ENCODE data around the gene RAF1. TPM values are rescaled to one million over a fixed set of nuclear protein-coding genes. Genes with fewer than 3 reads are reported as not detected.

The RAF1 gene
- total RNA-seq, 4 donors from 2014 or later, result 121 to 133 (median 126) TPM

DNA sequence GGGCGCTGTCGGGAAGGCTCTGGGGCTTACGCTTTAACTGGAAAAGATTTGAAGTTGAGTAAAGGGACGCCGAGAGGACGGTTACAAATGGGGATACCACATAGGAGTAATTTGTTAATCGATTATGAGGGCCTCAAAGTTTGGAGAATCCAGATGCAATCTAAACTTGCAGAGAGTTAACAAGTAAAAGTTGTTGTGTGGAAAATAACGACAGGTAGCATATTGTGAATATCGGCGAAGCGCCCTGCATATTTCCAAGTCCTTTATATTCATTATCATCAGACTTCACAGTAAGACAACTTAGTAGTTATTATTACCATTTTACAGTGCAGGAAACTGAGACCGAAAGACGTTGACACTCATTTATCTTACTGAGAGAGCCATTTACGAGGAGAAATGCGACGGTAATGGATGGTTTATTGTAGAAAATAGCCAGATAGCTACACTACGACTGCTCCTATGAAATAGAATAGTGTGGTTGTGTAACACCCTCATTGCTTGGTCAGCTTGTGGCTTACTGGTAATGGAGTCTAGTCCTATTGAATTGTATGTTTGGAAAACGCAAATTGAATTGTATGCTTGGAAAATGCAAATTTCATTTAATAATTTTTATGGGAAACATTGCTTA lies 106.3 kb downstream of the RAF1 start:
- peak overlapping the region; percentile 90 to 95 (median 94) for H3K27ac ChIP-seq
- H3K4me1 ChIP-seq, result peaks cover 0 to 52% (median 2%) of the 10 kb centered on the region in 4 donors

DNA sequence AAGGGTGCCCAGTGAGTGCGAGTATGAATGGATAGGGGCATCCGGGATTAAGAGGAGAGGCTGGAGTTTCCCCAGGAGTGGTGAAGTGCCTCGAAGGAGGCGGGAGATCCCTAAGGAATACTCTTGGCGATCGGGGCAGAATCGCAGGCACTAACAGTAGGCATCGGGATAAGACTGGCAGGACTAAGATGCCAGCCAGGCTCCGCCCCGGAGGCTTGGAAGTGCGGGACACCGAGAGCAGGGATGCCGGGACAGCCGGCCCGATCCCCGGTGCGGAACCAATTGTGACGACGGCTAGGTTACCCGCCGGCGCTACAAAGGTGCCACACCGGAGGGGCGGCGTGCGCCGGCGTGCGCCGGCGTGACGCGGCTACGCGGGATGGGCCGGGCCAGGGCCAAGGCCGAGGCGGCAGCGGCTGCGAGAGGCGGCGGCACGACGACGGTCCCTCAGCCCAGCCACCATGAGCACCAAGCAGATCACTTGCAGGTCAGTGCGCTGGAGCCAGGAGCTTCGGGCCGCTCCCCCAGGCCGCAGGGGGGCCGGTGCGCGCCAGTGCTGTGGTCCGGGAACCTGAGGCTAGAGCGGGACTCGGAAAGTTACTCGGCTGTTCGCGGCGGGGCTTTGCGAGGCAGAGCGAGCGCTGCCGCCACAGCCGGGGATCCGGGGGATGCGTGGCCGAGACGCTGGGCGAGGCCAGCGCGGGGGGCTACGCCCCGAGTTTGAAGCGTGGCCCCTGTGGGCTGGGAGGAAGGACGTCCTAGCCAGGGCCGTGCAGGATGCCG lies 107.0 kb downstream of the RAF1 start, which contains the start of gene MKRN2:
Gene MKRN2, plus strand, starts transcription at position 398 of the 783 bp plus-strand sequence. Its CDS starts 64 bp downstream, at position 462.
- Histone ChIP-seq H3K4me1 (peaks cover 0 to 48% (median 2%) of the 10 kb centered on the region in 4 donors), H3K27me3 (no peaks in the 10 kb centered on the region), H3K27ac (peak within 1 kb of the TSS; percentile 90 to 95 (median 94)), H3K9me3 (no peaks in the 10 kb centered on the region), H3K36me3 (no peaks in the 10 kb centered on the region), H3K4me3 (peak within 1 kb of the TSS; percentile 71 to 91 (median 75))
- peak; percentile 71 to 96 (median 93) for DNase-seq
- TF ChIP-seq, protein P1, sequence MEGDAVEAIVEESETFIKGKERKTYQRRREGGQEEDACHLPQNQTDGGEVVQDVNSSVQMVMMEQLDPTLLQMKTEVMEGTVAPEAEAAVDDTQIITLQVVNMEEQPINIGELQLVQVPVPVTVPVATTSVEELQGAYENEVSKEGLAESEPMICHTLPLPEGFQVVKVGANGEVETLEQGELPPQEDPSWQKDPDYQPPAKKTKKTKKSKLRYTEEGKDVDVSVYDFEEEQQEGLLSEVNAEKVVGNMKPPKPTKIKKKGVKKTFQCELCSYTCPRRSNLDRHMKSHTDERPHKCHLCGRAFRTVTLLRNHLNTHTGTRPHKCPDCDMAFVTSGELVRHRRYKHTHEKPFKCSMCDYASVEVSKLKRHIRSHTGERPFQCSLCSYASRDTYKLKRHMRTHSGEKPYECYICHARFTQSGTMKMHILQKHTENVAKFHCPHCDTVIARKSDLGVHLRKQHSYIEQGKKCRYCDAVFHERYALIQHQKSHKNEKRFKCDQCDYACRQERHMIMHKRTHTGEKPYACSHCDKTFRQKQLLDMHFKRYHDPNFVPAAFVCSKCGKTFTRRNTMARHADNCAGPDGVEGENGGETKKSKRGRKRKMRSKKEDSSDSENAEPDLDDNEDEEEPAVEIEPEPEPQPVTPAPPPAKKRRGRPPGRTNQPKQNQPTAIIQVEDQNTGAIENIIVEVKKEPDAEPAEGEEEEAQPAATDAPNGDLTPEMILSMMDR (IDR thresholded peaks at IDR 0.05), result peak in 1 of 6 experiments; percentile 4
- TF ChIP-seq POLR2A (IDR thresholded peaks at IDR 0.05), result peak; percentile 98

More for the DNA sequence above, 106.3 kb downstream of the RAF1 start:
- H3K36me3 ChIP-seq, result no peaks in the 10 kb centered on the region
- peak overlapping the region; percentile 71 to 91 (median 75) for H3K4me3 ChIP-seq
- H3K9me3 ChIP-seq, result no peaks in the 10 kb centered on the region
- TF ChIP-seq, protein P1 (IDR thresholded peaks at IDR 0.05), result no peak
- TF ChIP-seq POLR2A (IDR thresholded peaks at IDR 0.05), result no peak
- no peak for DNase-seq
- no peaks in the 10 kb centered on the region for H3K27me3 ChIP-seq

DNA sequence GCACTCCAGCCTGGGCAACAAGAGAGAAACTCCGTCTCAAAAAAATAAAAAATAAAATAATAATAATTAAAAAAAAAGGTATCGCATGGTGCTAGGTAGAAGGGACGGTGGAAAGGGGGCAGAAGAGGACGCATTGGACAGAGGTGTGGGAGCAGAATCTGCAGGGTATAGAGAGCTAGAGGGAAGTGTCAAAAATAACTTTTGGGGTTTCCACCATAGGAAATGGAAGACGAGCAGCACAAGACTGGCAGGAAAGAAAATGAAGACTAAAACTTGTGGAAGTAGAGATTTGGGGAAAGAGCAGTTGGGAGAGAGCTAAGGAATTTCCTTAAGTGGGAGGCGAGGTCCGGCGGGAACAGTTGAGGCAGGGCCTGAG lies 107.6 kb downstream of the RAF1 start:
- peak overlapping the region; percentile 90 to 95 (median 94) for H3K27ac ChIP-seq
- DNase-seq, result no peak
- no peak for TF ChIP-seq POLR2A (IDR thresholded peaks at IDR 0.05)
- TF ChIP-seq, protein P1 (IDR thresholded peaks at IDR 0.05), result no peak
- H3K9me3 ChIP-seq, result no peaks in the 10 kb centered on the region
- H3K27me3 ChIP-seq, result no peaks in the 10 kb centered on the region
- no peaks in the 10 kb centered on the region for H3K36me3 ChIP-seq
- H3K4me1 ChIP-seq, result peaks cover 0 to 47% (median 2%) of the 10 kb centered on the region in 4 donors
- H3K4me3 ChIP-seq, result peak overlapping the region; percentile 71 to 91 (median 75)

DNA sequence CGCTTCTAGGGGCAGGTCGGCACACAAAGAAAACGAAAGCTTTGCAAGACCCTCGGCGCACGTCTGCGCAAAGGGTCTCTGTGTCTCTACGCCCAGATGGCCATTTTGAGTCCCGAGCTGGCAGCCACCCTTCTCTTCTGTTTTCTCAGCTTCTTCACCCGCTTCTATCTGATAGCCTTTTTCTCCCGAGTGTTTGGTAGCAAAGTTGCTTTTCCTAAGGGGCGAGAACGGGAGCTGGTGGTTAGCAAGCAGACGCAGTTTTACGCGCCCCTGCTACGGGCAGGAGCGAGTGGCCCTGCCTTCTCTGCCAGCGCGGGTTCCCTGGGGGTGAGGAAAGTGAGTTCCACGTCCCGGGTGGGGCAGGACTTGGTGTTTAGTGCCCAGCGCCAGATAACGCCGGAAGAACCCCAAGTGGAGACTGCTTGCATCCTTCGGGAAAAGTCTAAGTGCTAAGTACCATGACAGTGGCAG lies 110.0 kb downstream of the RAF1 start:
- TF ChIP-seq, protein P1 (IDR thresholded peaks at IDR 0.05), result no peak
- TF ChIP-seq POLR2A (IDR thresholded peaks at IDR 0.05), result no peak
- H3K4me1 ChIP-seq, result peaks cover 0 to 25% (median 2%) of the 10 kb centered on the region in 4 donors
- H3K9me3 ChIP-seq, result no peaks in the 10 kb centered on the region
- H3K27me3 ChIP-seq, result no peaks in the 10 kb centered on the region
- peak overlapping the region; percentile 21 to 46 (median 38) for H3K4me3 ChIP-seq
- H3K27ac ChIP-seq, result no peak overlapping the region
- DNase-seq, result peak in 2 of 3 donors; percentile 50 to 60
- no peaks in the 10 kb centered on the region for H3K36me3 ChIP-seq

DNA sequence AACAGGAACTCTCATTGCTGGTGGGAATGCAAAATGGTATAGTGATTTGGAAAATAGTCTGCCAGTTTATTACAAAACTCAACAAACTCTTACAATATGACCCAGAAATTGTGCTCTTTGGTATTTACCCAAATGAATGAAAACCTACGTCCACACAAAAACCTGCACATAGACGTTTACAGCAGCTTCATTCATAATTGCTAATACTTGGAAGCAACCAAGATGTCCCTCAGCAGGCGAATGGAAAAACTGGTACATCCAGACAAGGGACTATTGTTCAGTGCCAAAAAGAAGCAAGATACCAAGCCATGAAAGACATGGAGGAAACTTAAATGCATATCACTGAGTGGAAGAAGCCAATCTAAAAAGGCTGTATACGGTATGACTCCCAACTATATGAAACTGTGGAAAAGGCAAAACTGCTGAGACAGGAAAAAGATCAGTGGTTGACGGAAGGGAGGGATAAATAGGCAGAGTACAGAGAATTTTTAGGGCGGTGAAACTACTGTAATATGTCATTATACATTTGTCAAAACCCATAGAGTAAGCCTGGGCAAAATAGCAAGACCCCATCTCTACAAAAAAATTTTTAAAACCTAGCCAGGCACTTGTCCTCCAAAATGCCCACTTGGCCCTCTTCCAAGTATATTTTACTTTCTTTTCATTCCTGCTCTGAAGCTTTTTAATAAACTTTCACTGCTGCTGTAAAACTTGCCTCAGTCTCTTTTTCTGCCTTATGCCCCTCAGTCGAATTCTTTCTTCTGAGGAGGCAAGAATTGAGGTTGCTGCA lies 113.8 kb downstream of the RAF1 start:
- Histone ChIP-seq H3K36me3 (no peaks in the 10 kb centered on the region), H3K4me3 (no peak overlapping the region), H3K27me3 (no peaks in the 10 kb centered on the region), H3K9me3 (no peaks in the 10 kb centered on the region), H3K27ac (no peak overlapping the region), H3K4me1 (peaks cover 0 to 9% (median 0%) of the 10 kb centered on the region in 4 donors)
- no peak for DNase-seq
- TF ChIP-seq, protein P1 (IDR thresholded peaks at IDR 0.05), result no peak
- TF ChIP-seq POLR2A (IDR thresholded peaks at IDR 0.05), result no peak
